ENCODE data around the gene DYTN. TPM values are rescaled to one million over a fixed set of nuclear protein-coding genes. Genes with fewer than 3 reads are reported as not detected.

Gene DYTN, protein sequence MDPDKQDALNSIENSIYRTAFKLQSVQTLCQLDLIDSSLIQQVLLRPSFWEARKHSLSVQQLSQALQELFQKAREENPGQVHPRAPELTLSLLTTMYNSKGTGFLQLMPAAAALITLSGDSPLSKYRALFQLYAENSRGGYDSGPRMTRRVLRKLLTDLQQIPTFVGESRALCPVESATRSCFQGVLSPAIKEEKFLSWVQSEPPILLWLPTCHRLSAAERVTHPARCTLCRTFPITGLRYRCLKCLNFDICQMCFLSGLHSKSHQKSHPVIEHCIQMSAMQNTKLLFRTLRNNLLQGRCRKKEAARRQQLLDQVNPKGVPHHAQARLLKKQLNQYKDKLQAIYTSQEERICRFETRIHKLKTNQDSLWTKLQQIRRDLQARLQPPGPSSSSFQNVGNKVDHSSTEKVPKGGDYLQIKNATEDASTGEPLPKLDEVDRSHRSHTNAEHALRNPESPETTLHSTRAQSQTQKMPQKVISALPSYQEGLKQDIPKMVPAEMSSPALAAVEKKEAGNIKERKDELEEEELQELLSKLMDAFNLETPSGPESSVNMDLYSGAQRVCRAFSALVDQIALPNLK
- total RNA-seq, result not detected in 2 replicates

DNA sequence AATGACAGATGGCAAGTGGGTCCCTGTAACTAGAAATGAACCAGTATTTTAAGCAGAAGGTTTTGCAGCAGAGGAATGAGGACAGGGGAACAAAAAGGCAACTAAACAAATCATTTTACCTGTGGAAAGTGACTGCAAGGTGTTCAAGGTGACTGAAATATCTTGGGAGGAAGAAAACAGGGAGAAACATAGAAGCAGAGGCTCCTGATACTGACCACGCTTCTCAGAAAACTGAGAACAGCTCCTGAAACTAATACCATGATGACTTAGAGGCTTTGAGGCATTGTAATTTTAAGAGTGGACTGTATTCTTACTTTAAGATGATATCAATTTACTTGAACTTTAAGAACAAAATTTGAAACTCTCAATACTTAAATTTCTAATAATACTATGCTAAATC is at the start of gene DYTN:
TSS of gene DYTN (minus strand) at position 101 of the 400 bp plus-strand sequence. CDS start 117 bp downstream, outside the sequence.

DNA sequence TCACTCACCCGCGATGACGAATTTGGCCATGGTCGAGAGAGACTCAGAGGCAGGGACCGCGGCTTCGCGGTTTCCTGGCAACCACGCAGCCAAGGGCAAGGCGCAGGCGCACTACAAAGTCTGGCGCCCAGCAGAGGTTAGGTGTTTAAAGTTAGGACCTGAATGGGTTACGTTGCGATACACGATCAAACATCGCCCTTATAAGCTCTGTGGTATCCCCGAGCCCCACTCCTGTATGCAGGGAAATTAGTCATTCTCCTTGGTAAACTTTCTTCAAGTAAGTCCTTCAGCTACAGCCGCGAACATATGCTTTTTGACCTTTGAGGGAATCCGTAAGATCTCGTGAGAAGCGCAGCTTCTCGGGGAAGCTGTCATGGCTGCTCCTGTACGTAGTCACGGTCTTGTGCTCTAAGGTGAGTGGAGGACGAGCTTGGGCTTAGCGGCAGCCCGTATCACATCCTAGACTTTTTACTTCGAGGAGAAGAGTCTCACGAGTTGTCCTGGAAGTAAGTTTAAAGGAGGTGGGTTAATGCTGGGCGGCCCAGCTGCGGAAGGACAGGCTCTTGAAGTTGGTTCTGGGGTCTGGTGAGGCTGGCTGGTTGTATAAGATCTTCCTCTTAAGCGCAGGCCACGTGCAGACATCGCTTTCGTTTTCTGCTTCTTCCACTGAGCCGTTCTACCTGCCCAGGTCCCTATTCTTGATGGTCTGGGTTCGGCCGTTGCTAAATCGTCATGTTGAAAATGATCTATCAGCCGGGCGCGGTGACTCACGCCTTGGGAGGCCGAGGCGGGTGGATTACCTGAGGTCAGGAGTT is 47.3 kb upstream of the DYTN start, which contains the start of the genes FASTKD2 and MDH1B:
TSS of gene FASTKD2 (plus strand) at position 365 of the 815 bp plus-strand sequence. CDS start 1,088 bp downstream, outside the sequence.
TSS of gene MDH1B (minus strand) at position 87 of the 815 bp plus-strand sequence. CDS start at position 30, 57 bp downstream.

DNA sequence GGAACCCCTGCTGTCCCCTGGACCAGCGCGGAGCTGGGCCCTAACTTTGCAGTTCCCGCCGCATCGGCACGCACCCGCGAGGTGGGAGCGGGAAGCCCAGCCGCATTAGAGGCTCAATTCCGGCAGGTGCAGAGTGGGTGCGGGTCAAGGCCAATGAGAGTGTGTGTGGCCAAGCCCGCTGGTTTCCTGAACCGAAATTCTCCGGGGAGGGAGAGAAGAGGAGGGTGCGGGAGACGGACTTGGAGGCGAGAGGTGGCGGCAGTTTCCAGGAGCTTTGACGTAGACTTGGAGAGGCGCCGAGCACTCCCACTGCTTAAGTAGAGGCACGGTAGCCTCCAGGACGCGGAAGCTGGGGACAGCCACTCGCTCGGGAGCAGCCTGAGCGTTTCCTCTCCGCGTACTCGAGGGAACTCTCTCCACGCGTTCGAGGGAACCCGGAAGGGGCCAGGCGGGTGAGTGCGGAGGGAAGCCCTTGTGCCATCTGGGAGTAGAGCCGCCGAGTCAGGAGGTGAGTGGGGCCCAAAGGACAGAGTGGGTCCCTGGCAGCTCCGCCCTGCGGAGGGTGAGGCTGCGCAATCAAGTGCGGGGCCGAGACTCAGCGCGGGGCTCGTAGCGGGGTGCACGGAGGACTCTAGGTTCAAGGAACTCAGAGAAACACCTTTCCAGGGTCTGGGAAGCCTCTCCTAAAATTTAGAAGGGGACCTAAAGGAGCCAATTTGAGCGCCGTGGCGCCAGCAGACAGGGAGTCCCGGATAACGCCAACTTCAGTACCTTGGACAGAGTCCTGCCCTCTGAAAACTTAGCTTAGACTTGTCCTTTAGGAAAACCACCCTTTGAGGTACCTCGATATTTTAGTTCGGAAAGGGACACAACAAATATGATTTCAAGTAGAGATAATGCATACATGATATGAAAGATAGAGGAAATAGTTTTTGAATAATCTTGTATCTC is 75.8 kb downstream of the DYTN start, which contains the start of gene FAM237A:
TSS of gene FAM237A (plus strand) at position 413 of the 951 bp plus-strand sequence. CDS start 1,750 bp downstream, outside the sequence.

Other genes with a start within 250 kb of the DYTN start
- gene FAM237A, start 75.9 kb downstream of the DYTN start, total RNA-seq, result not detected in 2 replicates
- 0.29 and 0.53 TPM in 2 replicates for gene MDH1B, start 46.9 kb upstream of the DYTN start, total RNA-seq
- 32.9 and 34.6 TPM in 2 replicates for gene FASTKD2, start 47.2 kb upstream of the DYTN start, total RNA-seq
- gene CPO, start 221.1 kb upstream of the DYTN start, total RNA-seq, result not detected in 2 replicates

All from myometrial cell (primary cell).